NB4 (cell line): ENCODE results near the gene LGALS9.

Experiments used
- CTCF ChIP-seq: IDR thresholded peaks from one replicate; pipeline ENCODE4 v1.5.1; 2012; ENCODE audit warnings: low read depth, low read length
- MYC ChIP-seq: IDR thresholded peaks from 2 replicates; pipeline ENCODE4 v1.6.1; 2011; ENCODE audit warnings: low read depth, low read length
- POLR2A ChIP-seq: IDR thresholded peaks from 2 replicates; pipeline ENCODE4 v1.6.1; 2011; ENCODE audit warnings: mild to moderate bottlenecking; ENCODE audit not compliant: insufficient read length; ENCODE audit errors: extremely low read depth

- TF ChIP-seq POLR2A (no peak), CTCF (no peak), MYC (no peak)
Measured at GRCh38 chr17:27668488-27668823, 37.5 kb downstream of the LGALS9 start.
